HG02642 (cell line): ENCODE data around the gene GPR155.
"Not testable (repeated sequence)": the region's sequence is repeated elsewhere in the genome, so short reads cannot be mapped to it uniquely, and the experiment has no call there.

Experiments
- ATAC-seq: cut with Tn5 transposase; IDR thresholded peaks from one replicate; pipeline ENCODE4 v1.9.1; 2021; ENCODE audit warnings: mild to moderate bottlenecking; ENCODE audit not compliant: unreplicated experiment, poor library complexity

The GPR155 gene

DNA sequence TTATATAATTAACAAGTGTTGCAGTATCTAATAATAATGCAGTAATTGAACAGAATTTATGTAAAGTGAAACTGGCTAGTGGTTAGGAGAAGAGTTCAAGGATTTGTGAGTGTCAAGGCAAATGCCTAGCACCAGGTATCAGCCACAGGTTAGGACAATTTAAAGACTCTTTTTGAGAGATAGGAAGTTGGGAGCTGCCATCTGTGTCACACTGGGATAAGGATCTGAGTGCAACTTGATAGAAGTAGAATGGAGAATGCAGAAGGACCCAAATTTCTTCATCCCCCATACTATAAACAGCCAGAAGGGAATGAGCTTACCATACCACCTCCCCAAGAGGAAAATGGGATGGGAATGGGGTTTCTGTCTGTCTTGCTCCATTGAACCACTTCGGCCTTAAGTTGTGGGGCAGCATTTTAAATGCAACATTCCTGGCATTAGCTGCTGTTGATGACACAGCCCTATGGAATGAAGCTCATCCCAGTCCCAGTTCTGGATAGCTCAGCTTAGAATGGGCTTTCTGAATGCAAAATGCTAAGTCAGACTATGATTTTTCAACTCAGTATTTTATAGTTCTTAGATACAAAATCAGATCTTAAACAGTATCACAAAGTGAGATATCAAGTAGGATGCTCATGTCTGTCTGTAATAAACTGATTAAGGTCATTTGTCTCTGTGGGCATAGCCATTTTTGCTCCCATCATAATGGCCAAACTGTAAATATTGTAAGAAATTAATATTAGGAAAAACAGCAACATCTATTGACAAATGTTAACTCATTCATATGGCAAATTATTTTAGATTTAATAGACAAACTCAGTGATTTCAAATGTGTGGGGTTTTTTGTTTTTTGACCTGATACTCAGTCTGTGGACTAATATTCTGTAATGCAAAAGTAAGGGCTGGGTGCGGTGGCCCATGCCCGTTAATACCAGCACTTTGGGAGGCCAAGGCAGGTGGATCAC, 44.0 kb downstream of the GPR155 start:
- no peak for ATAC-seq

DNA sequence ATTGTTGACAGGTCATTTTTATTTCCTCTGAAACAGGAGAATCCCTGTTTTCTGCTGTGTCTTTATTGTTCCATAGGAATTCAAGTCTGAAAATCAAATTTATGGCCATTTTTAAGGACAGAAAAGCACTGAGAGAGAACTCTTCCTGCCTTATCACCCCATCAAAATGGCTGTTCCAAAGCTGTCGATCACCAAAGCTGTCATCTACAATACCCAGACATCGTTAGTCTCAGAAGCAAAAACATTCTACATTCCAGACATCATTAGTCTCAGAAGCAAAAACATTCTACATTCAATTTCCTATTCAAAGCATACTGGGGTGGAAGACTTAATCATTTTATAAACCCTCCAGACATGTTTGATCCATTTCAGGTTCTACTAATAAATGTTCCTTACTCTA, 46.9 kb downstream of the GPR155 start:
- no peak for ATAC-seq

DNA sequence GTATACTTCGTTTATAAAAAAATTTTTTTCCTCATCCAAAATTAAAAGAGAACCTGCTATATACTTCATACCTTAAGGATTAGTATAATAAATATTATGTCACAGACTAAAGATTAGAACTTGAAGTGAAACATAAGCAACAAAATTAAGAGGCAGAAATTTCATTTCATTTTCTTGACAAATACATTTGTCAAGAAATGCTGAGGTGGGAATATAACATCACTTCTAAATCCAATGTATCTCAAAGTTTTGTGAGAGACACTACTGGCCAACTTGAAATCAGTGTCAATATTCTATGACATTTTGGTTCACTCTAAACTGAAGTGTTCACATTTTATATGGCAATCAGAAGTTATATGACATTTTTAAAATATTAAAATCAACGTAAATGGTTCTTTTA, 47.5 kb downstream of the GPR155 start:
- ATAC-seq: no peak

DNA sequence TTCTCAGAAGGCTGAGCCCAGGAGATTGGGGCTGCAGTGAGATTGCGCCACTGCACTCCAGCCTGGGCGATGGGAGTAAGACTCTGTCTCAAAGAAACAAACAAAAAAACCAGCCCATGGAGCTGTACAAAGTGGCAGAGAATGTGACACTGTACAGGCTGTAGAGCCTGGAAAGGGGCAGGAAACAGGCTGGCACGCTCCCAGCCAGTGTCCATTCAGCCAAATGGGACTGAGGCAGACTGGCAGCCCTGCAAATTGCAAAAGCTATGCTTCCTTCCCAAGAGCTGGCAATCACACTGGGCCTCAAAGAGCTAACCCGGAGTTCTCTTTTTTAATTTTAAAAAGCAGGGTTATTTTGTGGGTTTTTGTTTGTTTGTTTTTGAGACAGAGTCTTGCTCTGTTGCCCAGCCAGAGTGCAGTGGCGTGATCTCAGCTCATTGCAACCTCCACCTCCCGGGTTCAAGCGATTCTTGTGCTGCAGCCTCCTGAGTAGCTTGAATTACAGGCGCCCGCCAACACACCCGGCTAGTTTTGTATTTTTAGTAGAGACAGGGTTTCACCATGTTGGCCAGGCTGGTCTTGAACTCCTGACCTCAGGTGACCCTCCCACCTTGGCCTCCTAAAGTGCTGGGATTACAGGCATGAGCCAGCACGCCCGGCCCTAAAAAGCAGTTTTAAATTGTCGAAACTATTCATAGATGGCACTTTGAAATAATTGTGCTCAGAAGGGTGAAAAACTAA, 48.5 kb downstream of the GPR155 start:
- ATAC-seq: no peak

DNA sequence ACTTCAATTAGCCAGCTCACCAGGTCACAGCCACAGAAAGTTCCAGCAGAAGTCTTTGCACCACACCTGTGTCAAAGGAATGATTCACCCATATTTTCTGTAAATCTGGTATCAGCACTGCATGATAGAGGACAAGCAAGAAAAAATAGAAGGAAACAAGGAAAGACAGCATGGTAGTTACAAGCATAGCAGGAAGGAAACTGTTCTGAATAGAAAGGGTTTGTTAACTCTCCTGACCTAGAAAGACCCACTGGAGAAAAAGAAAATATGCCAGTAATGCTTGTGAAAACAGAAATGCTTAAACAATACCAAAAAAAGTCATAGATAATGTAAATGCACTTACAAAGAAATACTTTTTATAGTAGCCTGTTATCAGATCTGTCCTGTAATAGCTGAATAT, 50.5 kb downstream of the GPR155 start:
- ATAC-seq: no peak

DNA sequence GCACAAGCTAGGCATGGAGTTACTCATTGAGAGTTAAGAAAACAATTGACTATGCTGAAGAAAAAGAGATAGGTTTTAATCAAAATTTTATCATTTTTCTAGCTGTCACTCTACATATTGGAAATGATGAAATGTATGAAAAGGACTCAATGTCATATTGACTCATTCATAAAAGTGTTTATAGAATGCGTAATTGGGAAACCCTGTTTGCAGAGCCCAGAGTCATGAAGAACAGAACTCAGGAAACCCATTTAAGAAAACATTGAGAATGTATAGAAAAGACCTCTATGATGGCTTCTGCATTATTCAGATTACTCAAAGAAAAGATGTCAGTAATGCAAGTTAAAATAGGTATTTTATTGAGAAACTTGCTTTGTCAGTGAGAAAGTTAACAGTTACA, 54.9 kb downstream of the GPR155 start:
- no peak for ATAC-seq

DNA sequence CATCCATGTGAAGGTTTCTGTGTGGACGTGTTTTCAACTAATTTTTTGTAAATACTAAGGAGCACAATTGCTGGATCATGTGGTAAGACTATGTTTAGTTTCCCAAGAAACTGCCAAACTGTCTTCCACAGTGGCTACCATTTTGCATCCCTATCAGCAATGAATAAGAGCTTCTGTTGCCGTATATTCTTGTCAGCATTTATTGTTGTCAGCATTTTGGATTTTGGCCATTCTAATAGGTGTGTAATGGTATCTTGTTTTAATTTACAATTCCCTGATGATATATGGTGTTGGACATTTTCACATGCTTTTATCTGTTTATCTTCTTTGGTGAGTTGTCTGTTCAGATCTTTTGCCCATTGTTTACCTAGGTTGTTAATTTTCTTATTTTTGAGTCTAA, 56.8 kb downstream of the GPR155 start:
- no peak for ATAC-seq

DNA sequence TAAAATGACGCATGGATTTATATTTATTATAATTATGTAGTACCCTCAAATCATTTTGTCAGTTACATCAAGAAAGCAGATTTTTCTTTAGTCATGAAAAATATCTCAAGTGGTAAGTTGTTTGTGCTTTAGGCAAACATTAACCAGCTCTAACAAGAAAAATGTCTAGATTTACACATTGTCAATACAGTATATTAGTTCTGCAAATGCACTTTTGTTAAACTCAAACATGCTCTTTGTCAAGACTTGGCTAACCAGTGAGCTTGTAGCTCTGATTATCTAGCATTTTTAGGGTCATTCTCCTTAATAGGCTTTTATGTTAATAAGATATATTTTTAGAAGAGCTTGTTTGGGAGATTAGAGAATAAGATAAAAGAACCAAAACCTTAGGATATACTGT, 58.6 kb downstream of the GPR155 start:
- ATAC-seq: no peak

DNA sequence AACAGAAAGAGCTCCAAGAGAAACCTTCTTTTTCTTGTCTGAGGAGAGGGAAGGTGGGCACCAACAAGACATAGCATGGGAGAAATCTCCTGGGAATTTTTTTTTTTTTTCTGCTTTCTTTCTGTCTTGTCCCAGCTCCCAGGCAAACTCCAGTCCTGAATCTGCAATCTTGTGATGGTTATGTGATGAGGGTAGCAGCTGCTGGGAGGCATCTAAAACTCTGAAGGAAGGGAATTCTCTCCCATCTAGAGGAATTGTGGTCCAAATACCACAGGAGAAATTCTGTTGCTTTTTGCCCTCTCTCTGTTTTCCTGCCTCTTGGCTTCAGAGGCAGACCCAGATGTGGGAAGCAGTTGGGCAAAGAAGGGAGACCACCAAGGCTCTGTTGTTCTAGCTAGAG, 74.6 kb downstream of the GPR155 start:
- no peak for ATAC-seq

DNA sequence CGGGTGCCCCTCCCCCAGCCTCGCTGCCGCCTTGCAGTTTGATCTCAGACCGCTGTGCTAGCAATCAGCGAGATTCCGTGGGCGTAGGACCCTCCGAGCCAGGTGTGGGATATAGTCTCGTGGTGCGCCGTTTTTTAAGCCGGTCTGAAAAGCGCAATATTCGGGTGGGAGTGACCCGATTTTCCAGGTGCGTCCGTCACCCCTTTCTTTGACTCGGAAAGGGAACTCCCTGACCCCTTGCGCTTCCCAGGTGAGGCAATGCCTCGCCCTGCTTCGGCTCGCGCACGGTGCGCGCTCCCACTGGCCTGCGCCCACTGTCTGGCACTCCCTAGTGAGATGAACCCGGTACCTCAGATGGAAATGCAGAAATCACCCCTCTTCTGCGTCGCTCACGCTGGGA, 76.8 kb downstream of the GPR155 start:
- ATAC-seq: not testable (repeated sequence)

DNA sequence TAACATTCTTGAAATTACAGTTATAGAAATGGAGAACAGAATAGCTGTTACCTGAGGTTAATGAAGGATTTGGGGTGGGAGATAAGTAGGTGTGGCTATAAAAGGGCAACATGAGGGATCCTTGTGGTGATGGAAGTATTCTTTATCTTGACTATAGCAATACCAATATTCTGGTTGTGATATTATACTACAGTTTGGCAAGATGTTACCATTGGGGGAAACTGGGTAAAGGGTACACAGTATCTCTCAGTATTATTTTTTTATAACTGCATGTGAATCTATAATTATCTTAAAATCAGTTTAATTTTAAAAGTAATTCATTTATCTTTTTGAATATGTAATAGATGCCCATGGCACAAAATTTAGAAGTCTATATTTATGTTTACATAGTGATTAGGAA, 83.2 kb downstream of the GPR155 start:
- ATAC-seq: no peak

DNA sequence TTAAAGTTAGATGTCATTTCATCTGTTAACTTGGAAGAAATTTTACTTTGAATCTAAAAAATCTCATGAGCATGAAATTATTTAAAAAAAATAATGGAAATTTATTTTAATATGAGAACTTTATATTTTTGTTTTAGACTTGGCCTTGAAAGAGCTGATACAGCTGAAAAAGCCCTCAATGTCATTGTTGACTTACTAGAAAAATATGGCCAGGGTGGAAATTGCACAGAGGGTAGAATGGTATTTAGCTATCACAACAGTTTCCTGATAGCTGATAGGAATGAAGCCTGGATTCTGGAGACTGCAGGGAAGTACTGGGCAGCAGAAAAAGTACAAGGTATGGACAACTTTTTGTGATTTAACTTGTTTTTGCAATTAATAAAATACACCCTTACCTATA, 86.0 kb downstream of the GPR155 start:
- no peak for ATAC-seq

DNA sequence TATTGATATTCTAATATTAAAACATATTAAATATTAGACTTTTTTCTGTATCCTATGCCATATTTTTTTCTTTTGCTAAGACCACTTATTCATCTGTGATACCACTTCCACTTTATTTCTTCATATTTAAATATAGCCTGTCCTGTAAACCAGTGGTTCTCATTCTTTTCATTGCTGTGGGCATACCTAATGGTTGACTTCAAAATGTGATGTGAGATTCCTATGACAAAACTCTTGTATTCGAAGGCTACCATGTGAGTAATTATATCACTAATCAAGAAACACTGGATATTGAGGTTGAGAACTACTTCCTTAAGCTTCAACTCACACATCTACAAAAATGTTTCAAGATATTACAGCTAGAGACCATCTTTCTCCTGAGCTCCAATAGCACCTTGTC, 87.7 kb downstream of the GPR155 start:
- no peak for ATAC-seq

DNA sequence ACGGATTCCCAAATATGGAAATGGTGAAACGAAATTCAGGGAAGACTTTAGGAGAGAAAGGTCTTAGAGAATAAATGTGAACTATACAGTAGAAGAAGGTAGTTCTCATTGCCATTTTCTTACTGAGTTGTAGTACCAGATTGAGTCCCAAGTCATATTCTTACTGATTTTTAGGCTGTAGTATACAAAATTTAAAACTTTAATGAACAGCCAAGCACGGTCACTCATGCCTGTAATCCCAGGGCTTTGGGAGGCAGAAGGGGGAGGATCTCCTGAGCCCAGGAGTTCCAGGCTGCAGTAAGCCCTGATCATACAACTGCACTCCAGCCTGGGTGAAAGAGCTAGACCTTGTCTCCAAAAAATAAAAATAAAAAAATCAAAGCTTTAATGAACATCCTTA, 89.1 kb downstream of the GPR155 start:
- no peak for ATAC-seq

DNA sequence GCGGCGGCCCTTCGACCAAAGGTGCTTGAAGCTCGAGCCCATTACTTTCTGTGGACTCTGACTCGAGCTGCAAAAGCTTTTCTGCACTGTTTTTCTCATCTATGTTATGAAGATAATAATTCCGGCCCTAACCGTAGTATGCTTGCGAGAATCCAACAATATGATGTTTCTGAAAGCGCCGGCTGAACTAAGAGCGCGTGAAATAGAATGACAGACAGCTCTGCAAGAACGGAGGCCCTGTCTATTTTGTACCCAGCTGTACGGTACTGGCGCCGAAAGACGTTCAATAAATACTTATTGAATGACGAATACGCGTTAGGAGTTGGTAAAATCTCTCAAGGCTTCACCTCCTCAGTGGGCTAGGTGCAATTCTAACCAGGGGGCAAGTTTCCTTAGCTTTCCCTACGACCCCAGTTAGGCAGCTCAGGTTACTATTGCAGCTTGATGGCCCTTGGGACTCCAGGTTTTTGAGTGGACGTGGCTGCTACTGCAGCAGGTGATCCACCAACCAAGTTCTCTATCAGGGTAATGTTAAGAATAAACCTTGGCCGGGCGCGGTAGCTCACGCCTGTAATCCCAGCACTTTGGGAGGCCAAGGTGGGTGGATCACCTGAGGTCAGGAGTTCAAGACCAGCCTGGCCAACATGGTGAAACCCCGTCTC, 90.7 kb downstream of the GPR155 start:
- peak; percentile 40 for ATAC-seq

DNA sequence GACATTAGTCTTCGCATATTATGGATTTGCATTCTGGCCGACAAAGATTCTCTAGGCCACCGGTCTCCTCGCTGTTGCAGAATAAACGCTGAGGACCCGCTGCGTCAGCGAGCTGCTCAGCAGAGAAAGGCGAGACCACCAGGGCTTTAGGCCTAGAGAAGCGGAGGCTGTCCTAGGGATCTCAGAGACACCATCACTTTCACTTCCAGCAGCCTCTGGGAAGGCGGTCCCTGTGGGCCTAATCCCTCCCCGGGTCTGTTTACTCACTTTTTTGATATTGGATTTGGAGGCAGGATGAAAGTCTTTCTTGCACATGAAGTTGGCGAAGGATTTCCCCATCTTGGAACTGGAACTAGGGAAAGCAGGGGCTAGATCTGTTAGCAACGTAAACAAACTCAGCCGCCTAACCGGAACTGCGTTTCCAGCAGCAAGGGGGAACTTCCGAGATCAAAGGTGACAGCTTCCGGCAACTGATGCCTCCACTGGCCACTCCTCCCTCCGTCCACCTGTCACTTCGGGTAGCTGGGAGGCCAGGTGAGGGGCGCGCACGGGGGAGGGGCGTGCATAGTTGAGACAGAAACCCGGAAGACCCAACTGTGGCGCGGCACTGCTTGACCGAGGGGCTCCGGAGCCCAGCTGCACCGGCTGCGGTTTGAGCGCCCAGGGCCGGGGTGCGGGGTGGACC, 91.4 kb downstream of the GPR155 start, which contains the start of gene SCRN3:
Gene SCRN3, plus strand, starts transcription at position 447 of the 685 bp plus-strand sequence. CDS start 2,554 bp downstream, outside the sequence.
- ATAC-seq: peak; percentile 98

DNA sequence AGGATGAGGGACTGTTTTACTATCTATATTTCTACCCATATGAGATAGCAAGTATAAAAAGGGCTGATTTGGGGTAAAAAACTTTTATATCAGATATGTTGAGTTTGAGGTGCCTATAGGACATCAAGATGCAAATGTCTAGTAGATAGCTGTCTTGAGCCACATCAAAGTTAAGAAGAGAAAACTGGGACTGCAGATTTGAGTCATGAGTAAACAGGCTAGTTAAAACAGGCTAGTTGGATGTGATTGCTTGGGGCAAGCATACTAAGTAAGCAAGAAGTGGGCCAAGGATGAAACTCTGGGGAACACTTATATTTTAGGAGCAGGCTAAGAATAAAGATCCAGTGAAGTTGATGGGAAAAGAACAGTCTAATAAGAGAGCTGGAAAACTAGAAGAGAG, 94.1 kb downstream of the GPR155 start:
- ATAC-seq: no peak

DNA sequence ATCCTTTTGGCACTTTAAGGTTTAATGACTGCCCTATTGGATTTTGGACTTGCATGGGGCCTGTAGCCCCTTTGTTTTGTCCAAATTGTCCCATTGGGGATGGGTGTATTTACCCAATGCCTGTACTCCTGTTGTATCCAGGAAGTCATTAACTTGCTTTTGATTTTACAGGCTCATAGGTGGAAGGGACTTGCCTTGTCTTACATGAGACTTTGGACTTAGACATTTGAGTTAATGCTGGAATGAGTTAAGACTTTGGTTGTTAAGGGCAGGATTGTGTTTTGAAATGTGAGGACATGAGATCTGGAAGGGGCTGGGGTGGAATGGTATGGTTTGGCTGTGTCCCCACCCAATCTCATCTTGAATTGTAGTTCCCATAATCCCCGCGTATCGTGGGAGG, 96.5 kb downstream of the GPR155 start:
- ATAC-seq: not testable (repeated sequence)

DNA sequence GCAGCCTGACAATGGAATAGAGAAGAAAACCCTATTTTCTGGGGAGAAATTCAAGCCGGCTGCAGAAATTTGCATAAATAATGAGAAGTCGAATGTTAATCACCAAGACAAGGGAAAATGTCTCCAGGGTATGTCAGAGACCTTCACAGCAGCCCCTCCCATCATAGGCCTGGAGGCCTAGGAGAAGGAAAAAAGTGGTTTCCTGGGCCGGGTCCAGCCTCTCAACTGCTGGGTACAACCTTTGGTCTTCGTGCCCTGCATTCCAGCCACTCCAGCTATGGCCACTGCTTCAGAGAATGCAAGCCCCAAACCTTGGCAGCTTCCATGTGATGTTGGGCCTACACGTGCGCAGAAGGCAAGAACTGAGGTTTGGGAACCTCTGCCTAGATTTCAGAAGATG, 97.3 kb downstream of the GPR155 start:
- ATAC-seq: no peak

DNA sequence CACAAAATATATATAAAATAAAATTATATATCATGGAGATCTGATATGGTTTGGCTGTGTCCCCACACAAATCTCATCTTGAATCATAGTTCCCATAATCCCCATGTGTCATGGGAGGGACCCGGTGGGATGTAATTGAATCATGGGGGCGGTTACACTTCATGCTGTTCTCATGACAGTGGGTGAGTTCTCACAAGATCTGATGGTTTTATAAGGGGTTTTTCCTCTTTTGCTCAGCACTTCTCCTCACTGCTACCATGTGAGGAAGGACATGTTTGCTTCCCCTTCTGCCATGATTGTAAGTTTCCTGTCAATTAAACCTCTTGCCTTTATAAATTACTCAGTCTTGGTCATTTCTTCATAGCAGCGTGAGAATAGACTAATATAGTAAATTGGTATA, 98.1 kb downstream of the GPR155 start:
- not testable (repeated sequence) for ATAC-seq
